ENCODE results near the gene NPHP4.

NPHP4 gene

GRCh38 chr1:5947978-5948680 is 44.1 kb downstream of the NPHP4 start:
- no peak for DNase-seq (ENCODE audit: low spot score)
- TF ChIP-seq CTCF (IDR thresholded peaks at IDR 0.05; ENCODE audit: borderline replicate concordance, control extremely low read depth, extremely low read depth, insufficient read depth, missing control alignments) = no peak
- in situ Hi-C loops (cut with MboI; ENCODE audit: low sequenced_read_pairs, unreplicated experiment) = no loop called here

GRCh38 chr1:5947071-5947821 is 45.0 kb downstream of the NPHP4 start:
- in situ Hi-C loops (cut with MboI; ENCODE audit: low sequenced_read_pairs, unreplicated experiment) = no loop called here
- DNase-seq (ENCODE audit: low spot score) = no peak
- no peak for TF ChIP-seq CTCF (IDR thresholded peaks at IDR 0.05; ENCODE audit: borderline replicate concordance, control extremely low read depth, extremely low read depth, insufficient read depth, missing control alignments)

- no peak for DNase-seq (ENCODE audit: low spot score)
- no peak for TF ChIP-seq CTCF (IDR thresholded peaks at IDR 0.05; ENCODE audit: borderline replicate concordance, control extremely low read depth, extremely low read depth, insufficient read depth, missing control alignments)
- in situ Hi-C loops (cut with MboI; ENCODE audit: low sequenced_read_pairs, unreplicated experiment) = no loop called here
Measured at GRCh38 chr1:5945445-5945844, 46.8 kb downstream of the NPHP4 start.

GRCh38 chr1:5944843-5945167 is 47.4 kb downstream of the NPHP4 start:
- in situ Hi-C loops (cut with MboI; ENCODE audit: low sequenced_read_pairs, unreplicated experiment) = no loop called here
- no peak for TF ChIP-seq CTCF (IDR thresholded peaks at IDR 0.05; ENCODE audit: borderline replicate concordance, control extremely low read depth, extremely low read depth, insufficient read depth, missing control alignments)

GRCh38 chr1:5944154-5944842 is 47.9 kb downstream of the NPHP4 start:
- TF ChIP-seq CTCF (IDR thresholded peaks at IDR 0.05; ENCODE audit: borderline replicate concordance, control extremely low read depth, extremely low read depth, insufficient read depth, missing control alignments) = no peak
- in situ Hi-C loops (cut with MboI; ENCODE audit: low sequenced_read_pairs, unreplicated experiment) = no loop called here
- DNase-seq (ENCODE audit: low spot score) = no peak

More at GRCh38 chr1:5944843-5945167, 47.4 kb downstream of the NPHP4 start:
- no peak for DNase-seq (ENCODE audit: low spot score)

GRCh38 chr1:5943343-5944124 is 48.7 kb downstream of the NPHP4 start:
- DNase-seq (ENCODE audit: low spot score) = no peak
- in situ Hi-C loops (cut with MboI; ENCODE audit: low sequenced_read_pairs, unreplicated experiment) = no loop called here
- no peak for TF ChIP-seq CTCF (IDR thresholded peaks at IDR 0.05; ENCODE audit: borderline replicate concordance, control extremely low read depth, extremely low read depth, insufficient read depth, missing control alignments)
